GM21360 (cell line): ENCODE data around the gene TCHP.

Experiments used
- ATAC-seq: cut with Tn5 transposase; IDR thresholded peaks from one replicate; pipeline ENCODE4 v1.9.1; 2021; ENCODE audit warnings: mild to moderate bottlenecking, moderate library complexity; ENCODE audit not compliant: unreplicated experiment

The TCHP gene

GRCh38 chr12:109932878-109933503 is 32.9 kb downstream of the TCHP start:
- ATAC-seq: no peak

- no peak for ATAC-seq
Measured at GRCh38 chr12:109934026-109934425, 34.0 kb downstream of the TCHP start.

GRCh38 chr12:109937371-109937770 is 37.3 kb downstream of the TCHP start:
- no peak for ATAC-seq

GRCh38 chr12:109938947-109939346 is 38.9 kb downstream of the TCHP start:
- no peak for ATAC-seq

GRCh38 chr12:109939504-109939903 is 39.4 kb downstream of the TCHP start:
- no peak for ATAC-seq

GRCh38 chr12:109940339-109940923 is 40.4 kb downstream of the TCHP start:
- ATAC-seq: no peak

GRCh38 chr12:109943811-109944210 is 43.7 kb downstream of the TCHP start:
- no peak for ATAC-seq

- no peak for ATAC-seq
Measured at GRCh38 chr12:109944561-109945359, 44.7 kb downstream of the TCHP start.

GRCh38 chr12:109946505-109946904 is 46.4 kb downstream of the TCHP start:
- no peak for ATAC-seq

GRCh38 chr12:109946913-109947312 is 46.8 kb downstream of the TCHP start:
- ATAC-seq: no peak

GRCh38 chr12:109947521-109947920 is 47.4 kb downstream of the TCHP start:
- no peak for ATAC-seq

GRCh38 chr12:109948368-109948767 is 48.3 kb downstream of the TCHP start:
- ATAC-seq: no peak

GRCh38 chr12:109949089-109949488 is 49.0 kb downstream of the TCHP start:
- no peak for ATAC-seq

- no peak for ATAC-seq
Measured at GRCh38 chr12:109950625-109951024, 50.6 kb downstream of the TCHP start.

- ATAC-seq: no peak
Measured at GRCh38 chr12:109951136-109951535, 51.1 kb downstream of the TCHP start.

GRCh38 chr12:109951751-109952150 is 51.7 kb downstream of the TCHP start:
- no peak for ATAC-seq

GRCh38 chr12:109952160-109952858 is 52.2 kb downstream of the TCHP start:
- no peak for ATAC-seq

GRCh38 chr12:109952873-109953272 is 52.8 kb downstream of the TCHP start:
- ATAC-seq: no peak

- ATAC-seq: no peak
Measured at GRCh38 chr12:109953656-109954055, 53.6 kb downstream of the TCHP start.

- no peak for ATAC-seq
Measured at GRCh38 chr12:109958374-109958773, 58.3 kb downstream of the TCHP start.

- ATAC-seq: no peak
Measured at GRCh38 chr12:109959411-109960093, 59.5 kb downstream of the TCHP start.
